GM12874 (cell line): ENCODE data around the gene WASHC4.

Source experiments
- CTCF ChIP-seq: IDR thresholded peaks from 2 replicates; pipeline ENCODE4 v1.5.1; 2011; ENCODE audit warnings: low read depth, mild to moderate bottlenecking, control low read depth, low read length, moderate library complexity; ENCODE audit not compliant: insufficient read depth

WASHC4 gene

GRCh38 chr12:105214670-105215375 lies 107.3 kb downstream of the WASHC4 start:
- TF ChIP-seq CTCF: no peak

GRCh38 chr12:105218434-105218833 lies 110.9 kb downstream of the WASHC4 start:
- no peak for TF ChIP-seq CTCF
